Upper lobe of left lung (tissue), 6 donors: Measurements from ENCODE around the gene SLC25A23. TPM values are rescaled to one million over a fixed set of nuclear protein-coding genes. Genes with fewer than 3 reads are reported as not detected.

Experiments
- ATAC-seq, 2 donors: fragments of 200-7000 bp; cut with Tn5 transposase; one replicate each; pipeline ENCODE4 v1.9.1; 2022; ENCODE audit warnings: mild to moderate bottlenecking in 2 of 2, moderate library complexity in 2 of 2; ENCODE audit not compliant: low FRiP score in 2 of 2
- DNase-seq, 2 donors: peaks; one replicate each; pipeline ENCODE4 v3.0.0-alpha.2; 2019 to 2020
- H3K27ac ChIP-seq, 4 donors: fragments of 200-600 bp; sonication (generic); one replicate each; pipeline ENCODE4 v1.5.1; 2016 to 2019
- H3K27me3 ChIP-seq, 4 donors: fragments of 200-600 bp; sonication (generic); one replicate each; pipeline ENCODE4 v1.5.1; 2017 to 2019
- H3K36me3 ChIP-seq, 4 donors: fragments of 200-600 bp; sonication (generic); one replicate each; pipeline ENCODE4 v1.5.1; 2016 to 2019
- H3K4me1 ChIP-seq, 4 donors: fragments of 200-600 bp; sonication (generic); one replicate each; pipeline ENCODE4 v1.5.1; 2018 to 2019
- H3K4me3 ChIP-seq, 4 donors: fragments of 200-600 bp; sonication (generic); one replicate each; pipeline ENCODE4 v1.5.1; 2017 to 2019; ENCODE audit warnings: mild to moderate bottlenecking in 2 of 4, moderate library complexity in 1 of 4
- H3K9me3 ChIP-seq, 4 donors: fragments of 200-600 bp; sonication (generic); one replicate each; pipeline ENCODE4 v1.5.1; 2018 to 2019
- CTCF ChIP-seq, 6 experiments: fragments of 450-650 bp in 4 of 6; fragments of 200-600 bp in 2 of 6; sonication (generic) in 2 of 6; IDR thresholded peaks; one replicate each; pipeline ENCODE4 v1.5.1; 2016 to 2019; ENCODE audit warnings: antibody characterized with exemption in 6 of 6
- EP300 ChIP-seq, 4 donors: sonication (generic); formaldehyde crosslinking; IDR thresholded peaks; one replicate each; pipeline ENCODE4 v1.5.1; 2017; ENCODE audit warnings: antibody characterized with exemption in 4 of 4, control low read depth in 2 of 4
- POLR2A ChIP-seq, 4 donors: fragments of 450-650 bp; IDR thresholded peaks; one replicate each; pipeline ENCODE4 v1.5.1; 2016 to 2017; ENCODE audit warnings: antibody characterized with exemption in 4 of 4, mild to moderate bottlenecking in 2 of 4
- POLR2AphosphoS5 ChIP-seq, 2 donors: sonication (generic); formaldehyde crosslinking; IDR thresholded peaks; one replicate each; pipeline ENCODE4 v1.5.1; 2017; ENCODE audit warnings: antibody characterized with exemption in 2 of 2
- WGBS, 2 donors: methylation state at CpG; one replicate each; pipeline ENCODE4 v1.1.5; 2017 to 2018; 5-methylcytosine and 5-hydroxymethylcytosine counted together
- total RNA-seq, 6 donors: library from RNA; depleted of rRNA in 4 of 6; stranded (reverse); fragments of >200 nt in 4 of 6; gene quantifications; one replicate each; pipeline versions ENCODE4 v1.1.0 to v1.2.1, GENCODE V29; 2016 to 2021
- donor health status: DM: no; HTN: no; CAD: no; lungs with moderate emphysema.
- donor health status: DM: no; HTN: yes; CAD: no; lungs with severe emphysema.

The SLC25A23 gene
- total RNA-seq, 6 donors from 2014 or later, result 29.3 to 133 (median 64.5) TPM

- TF ChIP-seq CTCF (IDR thresholded peaks at IDR 0.05) (no peak), POLR2AphosphoS5 (IDR thresholded peaks at IDR 0.05) (no peak), EP300 (IDR thresholded peaks at IDR 0.05) (no peak), POLR2A (IDR thresholded peaks at IDR 0.05) (no peak)
- peaks cover 0 to 19% (median 9%) of the 10 kb centered on the region in 4 donors for H3K27me3 ChIP-seq
- no peak for DNase-seq
- peak overlapping the region in 1 of 4 donors; percentile 39 for H3K4me3 ChIP-seq
- no peaks in the 10 kb centered on the region for H3K9me3 ChIP-seq
- WGBS, 2 donors, result 65 to 70% methylated on average over 13 to 24 of the region's 24 CpGs
- no peak for ATAC-seq
- H3K36me3 ChIP-seq, result no peaks in the 10 kb centered on the region
- peaks cover 11 to 15% (median 11%) of the 10 kb centered on the region in 4 donors for H3K4me1 ChIP-seq
- no peak overlapping the region for H3K27ac ChIP-seq
Measured at GRCh38 chr19:6500837-6501739, 41.5 kb upstream of the SLC25A23 start.

GRCh38 chr19:6499052-6499790 lies 39.6 kb upstream of the SLC25A23 start:
- Histone ChIP-seq H3K9me3 (no peaks in the 10 kb centered on the region), H3K4me1 (peaks cover 11 to 15% (median 11%) of the 10 kb centered on the region in 4 donors), H3K4me3 (no peak overlapping the region), H3K36me3 (no peaks in the 10 kb centered on the region), H3K27me3 (peaks cover 0 to 19% (median 9%) of the 10 kb centered on the region in 4 donors), H3K27ac (no peak overlapping the region)
- WGBS, 2 donors, result 68 to 70% methylated on average over 17 of the region's 17 CpGs
- ATAC-seq (no peak), DNase-seq (no peak)
- TF ChIP-seq EP300 (IDR thresholded peaks at IDR 0.05) (no peak), CTCF (IDR thresholded peaks at IDR 0.05) (no peak), POLR2A (IDR thresholded peaks at IDR 0.05) (no peak), POLR2AphosphoS5 (IDR thresholded peaks at IDR 0.05) (no peak)

GRCh38 chr19:6498294-6499036 lies 38.9 kb upstream of the SLC25A23 start:
- H3K9me3 ChIP-seq, result no peaks in the 10 kb centered on the region
- peaks cover 0 to 19% (median 9%) of the 10 kb centered on the region in 4 donors for H3K27me3 ChIP-seq
- WGBS, 2 donors, result 61 to 77% methylated on average over 7 of the region's 7 CpGs
- H3K4me3 ChIP-seq, result no peak overlapping the region
- H3K4me1 ChIP-seq, result peaks cover 11 to 15% (median 11%) of the 10 kb centered on the region in 4 donors
- no peaks in the 10 kb centered on the region for H3K36me3 ChIP-seq
- TF ChIP-seq POLR2AphosphoS5 (IDR thresholded peaks at IDR 0.05), result no peak
- no peak for TF ChIP-seq EP300 (IDR thresholded peaks at IDR 0.05)
- no peak for TF ChIP-seq CTCF (IDR thresholded peaks at IDR 0.05)
- TF ChIP-seq POLR2A (IDR thresholded peaks at IDR 0.05), result no peak
- ATAC-seq (peak in 1 of 2 donors; percentile 12), DNase-seq (no peak)
- no peak overlapping the region for H3K27ac ChIP-seq

- Histone ChIP-seq H3K4me1 (no peaks in the 10 kb centered on the region), H3K27me3 (no peaks in the 10 kb centered on the region), H3K9me3 (peaks cover 0 to 10% (median 3%) of the 10 kb centered on the region in 4 donors), H3K27ac (no peak overlapping the region), H3K36me3 (no peaks in the 10 kb centered on the region), H3K4me3 (no peak overlapping the region)
- no peak for TF ChIP-seq POLR2A (IDR thresholded peaks at IDR 0.05)
- TF ChIP-seq EP300 (IDR thresholded peaks at IDR 0.05), result no peak
- TF ChIP-seq POLR2AphosphoS5 (IDR thresholded peaks at IDR 0.05), result no peak
- WGBS, 2 donors, result 95 to 99% methylated on average over 4 to 19 of the region's 19 CpGs
- peak in 1 of 2 donors; percentile 24 for ATAC-seq
- DNase-seq, result peak in 1 of 2 donors; percentile 62
Measured at GRCh38 chr19:6495947-6496346, 36.4 kb upstream of the SLC25A23 start.
